Hepatocyte (in vitro differentiated cells): ENCODE measurements around the gene PLS1.

ENCODE experiments used
- EZH2 ChIP-seq: fragments of 200-600 bp; sonication (generic); IDR thresholded peaks from 2 replicates; pipeline ENCODE4 v1.6.1; 2016; ENCODE audit warnings: antibody characterized with exemption, mild to moderate bottlenecking, borderline replicate concordance
- EZH2phosphoT487 ChIP-seq: fragments of 200-600 bp; sonication (generic); IDR thresholded peaks from one replicate; pipeline ENCODE4 v1.6.1; 2018; ENCODE audit warnings: antibody characterized with exemption, mild to moderate bottlenecking, low read depth, moderate library complexity; ENCODE audit not compliant: unreplicated experiment, severe bottlenecking
- TF ChIP-seq, protein P1 (sequence below): fragments of 200-600 bp; sonication (generic); IDR thresholded peaks from 2 replicates; pipeline ENCODE4 v1.5.1; 2016; ENCODE audit warnings: antibody characterized with exemption, mild to moderate bottlenecking; ENCODE audit not compliant: poor library complexity

DNA sequence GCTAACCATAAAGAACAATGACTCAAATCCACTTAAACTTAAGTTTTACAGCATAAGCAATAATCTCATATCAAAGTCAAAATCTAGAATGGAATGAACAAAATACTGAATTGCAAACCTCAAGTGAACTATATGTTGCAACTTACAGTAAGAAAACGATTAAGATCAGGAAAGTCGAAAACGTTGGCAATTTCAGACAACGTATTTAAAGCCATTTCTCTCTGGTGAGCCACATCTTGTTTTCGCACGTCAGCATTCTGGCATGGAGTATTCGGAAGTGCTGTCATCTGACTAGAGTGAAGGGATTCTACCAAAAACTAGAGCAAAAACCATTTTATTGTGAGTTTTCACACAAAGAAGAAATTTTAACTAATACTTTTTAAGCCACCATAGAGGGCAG, 46.2 kb upstream of the PLS1 start:
- TF ChIP-seq, protein P1, sequence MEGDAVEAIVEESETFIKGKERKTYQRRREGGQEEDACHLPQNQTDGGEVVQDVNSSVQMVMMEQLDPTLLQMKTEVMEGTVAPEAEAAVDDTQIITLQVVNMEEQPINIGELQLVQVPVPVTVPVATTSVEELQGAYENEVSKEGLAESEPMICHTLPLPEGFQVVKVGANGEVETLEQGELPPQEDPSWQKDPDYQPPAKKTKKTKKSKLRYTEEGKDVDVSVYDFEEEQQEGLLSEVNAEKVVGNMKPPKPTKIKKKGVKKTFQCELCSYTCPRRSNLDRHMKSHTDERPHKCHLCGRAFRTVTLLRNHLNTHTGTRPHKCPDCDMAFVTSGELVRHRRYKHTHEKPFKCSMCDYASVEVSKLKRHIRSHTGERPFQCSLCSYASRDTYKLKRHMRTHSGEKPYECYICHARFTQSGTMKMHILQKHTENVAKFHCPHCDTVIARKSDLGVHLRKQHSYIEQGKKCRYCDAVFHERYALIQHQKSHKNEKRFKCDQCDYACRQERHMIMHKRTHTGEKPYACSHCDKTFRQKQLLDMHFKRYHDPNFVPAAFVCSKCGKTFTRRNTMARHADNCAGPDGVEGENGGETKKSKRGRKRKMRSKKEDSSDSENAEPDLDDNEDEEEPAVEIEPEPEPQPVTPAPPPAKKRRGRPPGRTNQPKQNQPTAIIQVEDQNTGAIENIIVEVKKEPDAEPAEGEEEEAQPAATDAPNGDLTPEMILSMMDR: no peak
- no peak for TF ChIP-seq EZH2
- TF ChIP-seq EZH2phosphoT487: no peak
